H1 (cell line): ENCODE data around the gene ARSB. TPM values are rescaled to one million over a fixed set of nuclear protein-coding genes. Genes with fewer than 3 reads are reported as not detected.

ENCODE experiments used
- NRF1 ChIP-seq: IDR thresholded peaks from 2 replicates; pipeline ENCODE4 v1.6.1; 2011; ENCODE audit warnings: mild to moderate bottlenecking, low read depth, low read length, improper control_type of control experiment
- POU5F1 ChIP-seq: IDR thresholded peaks from 2 replicates; pipeline ENCODE4 v1.6.1; 2011; ENCODE audit warnings: low read depth, mild to moderate bottlenecking, low read length, moderate library complexity
- SRF ChIP-seq: IDR thresholded peaks from 2 replicates; pipeline ENCODE4 v1.6.1; 2011; ENCODE audit warnings: mild to moderate bottlenecking, low read depth, low read length, moderate library complexity
- polyA plus RNA-seq, 7 experiments: library from polyadenylated mRNA; depleted of rRNA in 3 of 7; stranded (reverse) in 5 of 7; unstranded in 2 of 7; fragments of >200 nt in 5 of 7; fragments of 200-250 nt in 2 of 7; gene quantifications; 1 replicate in 5 of 7; 2 replicates in 1 of 7; 4 replicates in 1 of 7; pipeline versions ENCODE4 v1.2.1 to v1.2.3, GENCODE V29; 2011 to 2013; ENCODE audit warnings: missing spikeins in 2 of 7, mixed read lengths in 2 of 7
- total RNA-seq: library from RNA; stranded (reverse); fragmentation: NEBNext Ultra II Directional; extraction: Animal tissue kit (Norgen Biotek cat#: 25700); gene quantifications from 2 replicates; pipeline ENCODE4 v1.2.1, GENCODE V29; 2021

The ARSB gene
- total and polyA plus RNA-seq, 2 of the 8 experiments (the other 6 are each of a cell fraction or from before 2014, with no cell fraction given) = 6.4 to 13.9 TPM

- TF ChIP-seq NRF1 (no peak), SRF (no peak), POU5F1 (no peak)
Measured at GRCh38 chr5:78768781-78769380, 216.2 kb downstream of the ARSB start (continued).
